H1 (cell line): Measurements from ENCODE around the gene PTPRCAP. TPM values are rescaled to one million over a fixed set of nuclear protein-coding genes. Genes with fewer than 3 reads are reported as not detected.

Source experiments
- ASH2L ChIP-seq: fragments of 200-600, 300-600 bp; sonication (generic); IDR thresholded peaks from one replicate; pipeline ENCODE4 v1.7.1; 2017; ENCODE audit warnings: low read length
- CBX5 ChIP-seq: fragments of 300-800, 300-1000 bp; sonication (generic); IDR thresholded peaks from 2 replicates; pipeline ENCODE4 v1.7.1; 2016; ENCODE audit warnings: antibody characterized with exemption, low read length, low read depth
- CBX8 ChIP-seq: fragments of 300-800, 300-1000 bp; sonication (generic); IDR thresholded peaks from 2 replicates; pipeline ENCODE4 v1.7.1; 2016; ENCODE audit warnings: low read depth, low read length, borderline replicate concordance
- CREB1 ChIP-seq: IDR thresholded peaks from 2 replicates; pipeline ENCODE4 v1.6.1; 2012; ENCODE audit warnings: inconsistent platforms
- E2F6 ChIP-seq: IDR thresholded peaks from 2 replicates; pipeline ENCODE4 v1.6.1; 2012; ENCODE audit warnings: inconsistent platforms
- EGR1 ChIP-seq: IDR thresholded peaks from 2 replicates; pipeline ENCODE4 v1.6.1; 2011; ENCODE audit warnings: low read depth, low read length, borderline replicate concordance
- EP300 ChIP-seq, 2 experiments: IDR thresholded peaks; 1 replicate in 1 of 2; 2 replicates in 1 of 2; pipeline ENCODE4 v1.6.1; 2011 to 2012; ENCODE audit warnings: low read depth in 2 of 2, low read length in 2 of 2, mild to moderate bottlenecking in 2 of 2, borderline replicate concordance in 1 of 2, inconsistent platforms in 1 of 2, moderate library complexity in 1 of 2
- HDAC6 ChIP-seq: IDR thresholded peaks from one replicate; pipeline ENCODE4 v1.7.1; 2012; ENCODE audit warnings: low read depth, mild to moderate bottlenecking, inconsistent platforms, low read length, moderate library complexity
- JUN ChIP-seq: IDR thresholded peaks from 2 replicates; pipeline ENCODE4 v1.6.1; 2011; ENCODE audit warnings: low read depth, mild to moderate bottlenecking, improper control_type of control experiment, low read length
- PHF8 ChIP-seq: fragments of 200-600 bp; sonication (generic); conservative IDR thresholded peaks from 2 replicates; pipeline ENCODE4 v1.7.1; 2012; ENCODE audit warnings: low read depth, mild to moderate bottlenecking, inconsistent platforms, low read length, moderate library complexity
- SIRT6 ChIP-seq: IDR thresholded peaks from one replicate; pipeline ENCODE4 v1.7.1; 2012; ENCODE audit warnings: low read length, inconsistent platforms
- polyA plus RNA-seq, 7 experiments: library from polyadenylated mRNA; depleted of rRNA in 3 of 7; stranded (reverse) in 5 of 7; unstranded in 2 of 7; fragments of >200 nt in 5 of 7; fragments of 200-250 nt in 2 of 7; gene quantifications; 1 replicate in 5 of 7; 2 replicates in 1 of 7; 4 replicates in 1 of 7; pipeline versions ENCODE4 v1.2.1 to v1.2.3, GENCODE V29; 2011 to 2013; ENCODE audit warnings: missing spikeins in 2 of 7, mixed read lengths in 2 of 7
- total RNA-seq: library from RNA; stranded (reverse); fragmentation: NEBNext Ultra II Directional; extraction: Animal tissue kit (Norgen Biotek cat#: 25700); gene quantifications from 2 replicates; pipeline ENCODE4 v1.2.1, GENCODE V29; 2021

PTPRCAP gene
- total and polyA plus RNA-seq, 2 of the 8 experiments (the other 6 are each of a cell fraction or from before 2014, with no cell fraction given) = 0.78 to 6.7 TPM

DNA sequence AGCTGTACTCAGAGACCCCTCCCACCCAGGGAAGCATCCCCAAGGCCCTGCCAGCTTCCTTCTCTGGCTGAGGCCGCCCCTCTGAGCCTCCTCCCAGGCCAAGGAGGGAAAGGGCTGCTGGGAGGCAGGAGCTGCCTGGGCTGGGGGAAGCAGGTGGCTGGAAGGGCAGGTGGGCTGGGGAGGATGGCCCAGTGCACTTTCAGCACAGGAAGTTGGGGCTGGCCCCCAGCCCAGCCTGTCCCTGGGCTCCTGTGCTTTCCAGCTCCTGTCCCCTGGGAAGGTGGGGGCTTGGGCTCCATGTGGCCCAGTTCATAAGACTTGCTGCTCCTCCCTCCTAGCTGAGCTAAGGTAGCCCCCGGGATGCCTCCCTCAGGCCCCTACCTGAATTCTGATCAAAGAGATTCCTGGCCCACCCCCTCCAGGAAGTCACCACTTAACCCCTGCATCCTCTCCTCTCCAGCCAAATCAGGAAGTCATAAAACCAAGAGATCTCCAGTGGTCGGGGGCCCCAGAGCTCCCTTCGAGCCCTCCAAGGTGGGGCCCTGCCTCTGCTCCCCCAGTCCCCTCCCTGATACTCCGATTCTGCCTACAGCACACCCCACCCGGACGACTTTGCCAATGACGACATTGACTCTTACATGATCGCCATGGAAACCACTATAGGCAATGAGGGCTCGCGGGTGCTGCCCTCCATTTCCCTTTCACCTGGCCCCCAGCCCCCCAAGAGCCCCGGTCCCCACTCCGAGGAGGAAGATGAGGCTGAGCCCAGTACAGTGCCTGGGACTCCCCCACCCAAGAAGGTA is 40.7 kb downstream of the PTPRCAP start (continued):
- TF ChIP-seq EGR1 = no peak
- TF ChIP-seq PHF8 = no peak
- no peak for TF ChIP-seq SIRT6
- no peak for TF ChIP-seq EP300 (IDR thresholded peaks at IDR 0.05; ENCODE audit: borderline replicate concordance in 1 of 2, low read depth in 2 of 2, low read length in 2 of 2)
- TF ChIP-seq JUN = no peak
- TF ChIP-seq CBX8 = no peak
- no peak for TF ChIP-seq E2F6
- no peak for TF ChIP-seq CBX5
- no peak for TF ChIP-seq HDAC6
- no peak for TF ChIP-seq CREB1
- no peak for TF ChIP-seq ASH2L
